K562 (cell line): ENCODE measurements around the gene MYG1. TPM values are rescaled to one million over a fixed set of nuclear protein-coding genes. Genes with fewer than 3 reads are reported as not detected.

ENCODE experiments used
- BCL6 ChIP-seq: fragments of 250-450 bp; sonication (Bioruptor Pico); IDR thresholded peaks from 2 replicates; pipeline ENCODE4 v1.4.0; 2020
- CBFA2T3 ChIP-seq: fragments of 450-650 bp; IDR thresholded peaks from 2 replicates; pipeline ENCODE4 v1.6.1; 2017
- CCAR2 ChIP-seq: fragments of 200-400 bp; formaldehyde crosslinking; IDR thresholded peaks from 2 replicates; pipeline ENCODE4 v1.6.1; 2017; ENCODE audit warnings: mild to moderate bottlenecking, low read depth, low read length
- CREBBP ChIP-seq: IDR thresholded peaks from one replicate; pipeline ENCODE4 v1.6.1; 2012; ENCODE audit warnings: low read depth, mild to moderate bottlenecking, control low read depth, inconsistent platforms, low read length
- EP300 ChIP-seq: IDR thresholded peaks from 2 replicates; pipeline ENCODE4 v1.6.1; 2012; ENCODE audit warnings: low read length, improper control_type of control experiment
- EP400 ChIP-seq: fragments of 450-650 bp; IDR thresholded peaks from 2 replicates; pipeline ENCODE4 v1.6.1; 2017; ENCODE audit warnings: antibody characterized with exemption, mild to moderate bottlenecking, moderate library complexity
- HINFP ChIP-seq: fragments of 450-650 bp; conservative IDR thresholded peaks from 2 replicates; pipeline ENCODE4 v1.6.1; 2016; ENCODE audit warnings: missing genetic modification characterization, low read depth, mild to moderate bottlenecking, control low read depth, missing compliant biosample characterization
- L3MBTL2 ChIP-seq: fragments of 450-650 bp; IDR thresholded peaks from 2 replicates; pipeline ENCODE4 v1.6.1; 2016; ENCODE audit warnings: mild to moderate bottlenecking, moderate library complexity
- MAFK ChIP-seq: IDR thresholded peaks from 2 replicates; pipeline ENCODE4 v1.6.1; 2011; ENCODE audit warnings: low read length, improper control_type of control experiment
- MEIS2 ChIP-seq: fragments of 450-650 bp; IDR thresholded peaks from 2 replicates; pipeline ENCODE4 v1.6.1; 2014; ENCODE audit warnings: mild to moderate bottlenecking; ENCODE audit not compliant: partially characterized antibody
- MXD1 ChIP-seq: fragments of 250-450 bp; sonication (Bioruptor Pico); IDR thresholded peaks from 2 replicates; pipeline ENCODE4 v1.8.0; 2021; ENCODE audit warnings: borderline replicate concordance, mild to moderate bottlenecking, moderate library complexity; ENCODE audit not compliant: poor library complexity, severe bottlenecking
- PRDM10 ChIP-seq: fragments of 450-650 bp; IDR thresholded peaks from 2 replicates; pipeline ENCODE4 v1.6.1; 2018; ENCODE audit not compliant: partially characterized antibody
- PRMT5 ChIP-seq: sonication (generic); formaldehyde crosslinking; IDR thresholded peaks from 2 replicates; pipeline ENCODE4 v1.5.0; 2020; ENCODE audit warnings: missing genetic modification reagents
- RERE ChIP-seq: sonication (generic); formaldehyde crosslinking; IDR thresholded peaks from 2 replicates; pipeline ENCODE4 v1.8.0; 2023; ENCODE audit warnings: missing genetic modification reagents, mild to moderate bottlenecking, borderline replicate concordance
- SMARCA4 ChIP-seq: fragments of 450-650 bp; IDR thresholded peaks from 2 replicates; pipeline ENCODE4 v1.6.1; 2016
- SRSF9 ChIP-seq: fragments of 200-400 bp; formaldehyde crosslinking; IDR thresholded peaks from 2 replicates; pipeline ENCODE4 v1.6.1; 2017; ENCODE audit warnings: low read depth, low read length, borderline replicate concordance
- TAF1 ChIP-seq: IDR thresholded peaks from 2 replicates; pipeline ENCODE4 v1.6.1; 2011; ENCODE audit warnings: mild to moderate bottlenecking, low read length, moderate library complexity; ENCODE audit not compliant: insufficient read depth, control insufficient read depth, severe bottlenecking; ENCODE audit errors: extremely low read depth
- TRIM28 ChIP-seq: fragments of 450-650 bp; IDR thresholded peaks from 2 replicates; pipeline ENCODE4 v1.6.1; 2017
- ZFX ChIP-seq: sonication (generic); formaldehyde crosslinking; IDR thresholded peaks from 2 replicates; pipeline ENCODE4 v1.8.0; 2022; ENCODE audit warnings: mild to moderate bottlenecking, missing genetic modification reagents, moderate library complexity
- ZNF76 ChIP-seq: fragments of 250-450 bp; sonication (Bioruptor Pico); IDR thresholded peaks from 2 replicates; pipeline ENCODE4 v1.4.0; 2020; ENCODE audit warnings: mild to moderate bottlenecking, moderate library complexity, borderline replicate concordance
- polyA plus RNA-seq, 8 experiments: library from polyadenylated mRNA; depleted of rRNA in 4 of 8; stranded (reverse) in 5 of 8; unstranded in 3 of 8; fragments of >200 nt; fragmentation: Nextera tagmentation in 2 of 8; fragmentation: Illumina TruSeq in 1 of 8; extraction: Ambion mirVana in 2 of 8; extraction: Trizol in 1 of 8; gene quantifications; 2 replicates each; pipeline versions ENCODE4 v1.2.1 to v1.2.3, GENCODE V29; 2011 to 2014; ENCODE audit warnings: inconsistent platforms in 1 of 8, missing spikeins in 1 of 8
- total RNA-seq, 7 experiments: library from RNA; depleted of rRNA in 6 of 7; stranded (reverse); fragments of >200 nt in 6 of 7; fragmentation: Illumina TruSeq in 2 of 7; extraction: Trizol in 2 of 7; gene quantifications; 2 replicates each; pipeline versions ENCODE4 v1.2.1 to v1.2.3, GENCODE V29; 2011 to 2021; ENCODE audit warnings: low replicate concordance in 1 of 7

MYG1 gene
- total and polyA plus RNA-seq, 9 of the 15 experiments (the other 6 are each of a cell fraction or from before 2014, with no cell fraction given), result 0.45 to 5.6 (median 2.1) TPM

- TF ChIP-seq EP300, result no peak; the same call in 1 of the 2 replicates
- no peak for TF ChIP-seq CREBBP
- no peak for TF ChIP-seq PRMT5 (CRISPR knock-in tag)
- TF ChIP-seq HINFP, result no peak
- TF ChIP-seq SMARCA4, result peak; percentile 83
- TF ChIP-seq RERE (CRISPR knock-in tag), result no peak
- no peak for TF ChIP-seq MXD1 (CRISPR knock-in tag)
- no peak for TF ChIP-seq BCL6 (CRISPR knock-in tag)
- peak; percentile 43 for TF ChIP-seq MEIS2
- TF ChIP-seq CBFA2T3, result no peak
- TF ChIP-seq CCAR2, result no peak
- TF ChIP-seq L3MBTL2, result no peak
- no peak for TF ChIP-seq PRDM10
- TF ChIP-seq ZNF76 (CRISPR knock-in tag), result no peak
- no peak for TF ChIP-seq EP400
- peak; percentile 60 for TF ChIP-seq ZFX (CRISPR knock-in tag)
- no peak for TF ChIP-seq TRIM28
- TF ChIP-seq TAF1, result peak; percentile 17
- peak; percentile 81 for TF ChIP-seq MAFK
- no peak for TF ChIP-seq SRSF9
These were observed 418 bp upstream of the MYG1 start (continued) for GRCh38 chr12:53299101-53299453.
